K562 (cell line): Measurements from ENCODE around the gene SSU72. TPM values are rescaled to one million over a fixed set of nuclear protein-coding genes. Genes with fewer than 3 reads are reported as not detected.
A peak's percentile ranks its signal among the peaks of the same experiment; 100 is the strongest.

ENCODE experiments used
- ATAC-seq: fragments of 200-7000 bp; cut with Tn5 transposase; 3 replicates; pipeline ENCODE4 v1.9.1; 2020; ENCODE audit warnings: moderate library complexity
- BruUV-seq: library from RNA; stranded (reverse); fragments of 400-500 nt; replicated peaks from 2 replicates; lab custom pipeline; 2021; lab: Mats Ljungman, UMichigan
- CTCF ChIA-PET: fragments of 300-600 bp; formaldehyde crosslinking; extraction: SDS; loops from one replicate; lab custom pipeline; 2021; ENCODE audit warnings: low intra/inter-chr PET ratio; lab: Yijun Ruan, JAX
- POLR2A ChIA-PET: fragments of 300-600, 350-650 bp; sonication (Branson Sonifier 250); formaldehyde crosslinking; extraction: SDS; loops from one replicate; lab custom pipeline; 2021; ENCODE audit warnings: antibody characterized with exemption, inconsistent platforms; lab: Yijun Ruan, JAX
- DNase-seq, 4 experiments: peaks; one replicate each; pipeline versions ENCODE4 v3.0.0 to v3.0.0-alpha.2; 2011 to 2018; ENCODE audit warnings: low spot score in 3 of 4, mixed read lengths in 3 of 4; ENCODE audit errors: extremely low read depth in 1 of 4
- FAIRE-seq: peaks from 2 replicates; lab custom pipeline; 2011; peaks lifted over from hg19 to GRCh38; lab: Jason Lieb, UNC
- H2AFZ ChIP-seq: 2 replicates; pipeline ENCODE4 v1.6.0; 2011; ENCODE audit warnings: low read depth, low read length, control low read depth, inconsistent platforms
- H3K27ac ChIP-seq: fragments of 200-600 bp; 3 replicates; pipeline ENCODE4 v1.8.0; 2011; ENCODE audit warnings: low read depth, mild to moderate bottlenecking, control low read depth, inconsistent platforms, low read length, moderate library complexity, mixed read lengths; ENCODE audit errors: extremely low read depth
- H3K27me3 ChIP-seq, 2 experiments: fragments of 300-600 bp in 1 of 2; 2 replicates in 1 of 2; 3 replicates in 1 of 2; pipeline versions ENCODE4 v1.6.0 to v1.8.0; 2011; ENCODE audit warnings: inconsistent platforms in 2 of 2, low read length in 2 of 2, mild to moderate bottlenecking in 1 of 2, mixed read lengths in 1 of 2, moderate library complexity in 1 of 2; ENCODE audit not compliant: control insufficient read depth in 2 of 2, insufficient read depth in 2 of 2
- H3K36me3 ChIP-seq: fragments of 300-600 bp; 3 replicates; pipeline ENCODE4 v1.8.0; 2011; ENCODE audit warnings: mild to moderate bottlenecking, low read length, inconsistent platforms; ENCODE audit not compliant: control insufficient read depth, insufficient read depth
- H3K4me1 ChIP-seq, 2 experiments: fragments of 200-600 bp in 1 of 2; replicated peaks in 1 of 2; 2 replicates in 1 of 2; 3 replicates in 1 of 2; pipeline versions ENCODE4 v1.5.1 to v1.8.0; 2011; ENCODE audit warnings: inconsistent platforms in 2 of 2, low read length in 2 of 2, mild to moderate bottlenecking in 1 of 2, mixed read lengths in 1 of 2, moderate library complexity in 1 of 2; ENCODE audit not compliant: control insufficient read depth in 2 of 2, insufficient read depth in 2 of 2
- H3K4me2 ChIP-seq: 2 replicates; pipeline ENCODE4 v1.6.1; 2011; ENCODE audit warnings: low read length, control low read depth, inconsistent platforms, mixed read lengths; ENCODE audit not compliant: insufficient read depth
- H3K4me3 ChIP-seq: fragments of 200-600 bp; sonication (generic), shearing (Covaris generic); 2 replicates; pipeline ENCODE4 v1.5.1; 2016; ENCODE audit warnings: control low read depth, inconsistent platforms
- H3K79me2 ChIP-seq: fragments of 200-600 bp; 3 replicates; pipeline ENCODE4 v1.8.0; 2011; ENCODE audit warnings: low read length, inconsistent platforms; ENCODE audit not compliant: control insufficient read depth, insufficient read depth
- H3K9ac ChIP-seq, 2 experiments: 2 replicates each; pipeline versions ENCODE4 v1.6.0 to v1.6.1; 2011; ENCODE audit warnings: low read depth in 2 of 2, low read length in 2 of 2, control low read depth in 1 of 2, inconsistent platforms in 1 of 2, mild to moderate bottlenecking in 1 of 2, mixed read lengths in 1 of 2; ENCODE audit not compliant: insufficient read depth in 1 of 2
- H3K9me1 ChIP-seq: one replicate; pipeline ENCODE4 v1.6.0; 2011; ENCODE audit warnings: inconsistent platforms, mild to moderate bottlenecking, low read length, moderate library complexity; ENCODE audit not compliant: control insufficient read depth, insufficient read depth
- H3K9me3 ChIP-seq: replicated peaks from 2 replicates; pipeline ENCODE4 v1.5.1; 2011; ENCODE audit warnings: low read depth, low read length, inconsistent platforms; ENCODE audit not compliant: control insufficient read depth, insufficient read depth
- H4K20me1 ChIP-seq: replicated peaks from 2 replicates; pipeline ENCODE4 v1.6.1; 2011; ENCODE audit warnings: low read length, inconsistent platforms, mixed read lengths; ENCODE audit not compliant: control insufficient read depth, insufficient read depth
- ARNT ChIP-seq, 2 experiments: fragments of 450-650 bp; IDR thresholded peaks; 2 replicates each; pipeline ENCODE4 v1.6.1; 2016; ENCODE audit warnings: mild to moderate bottlenecking in 1 of 2
- CLOCK ChIP-seq: fragments of 250-450 bp; sonication (Bioruptor Pico); IDR thresholded peaks from 2 replicates; pipeline ENCODE4 v1.4.0; 2020; ENCODE audit warnings: mild to moderate bottlenecking, moderate library complexity, borderline replicate concordance
- CREB5 ChIP-seq: fragments of 250-450 bp; sonication (Bioruptor Pico); IDR thresholded peaks from 2 replicates; pipeline ENCODE4 v1.5.0; 2020; ENCODE audit warnings: mild to moderate bottlenecking
- GABPB1 ChIP-seq: sonication (generic); formaldehyde crosslinking; IDR thresholded peaks from 2 replicates; pipeline ENCODE4 v1.8.0; 2022; ENCODE audit warnings: mild to moderate bottlenecking, missing genetic modification reagents
- HMGXB4 ChIP-seq: sonication (generic); formaldehyde crosslinking; IDR thresholded peaks from 2 replicates; pipeline ENCODE4 v1.8.1; 2023; ENCODE audit warnings: mild to moderate bottlenecking, missing genetic modification reagents
- SAFB ChIP-seq: fragments of 200-400 bp; formaldehyde crosslinking; IDR thresholded peaks from 2 replicates; pipeline ENCODE4 v1.6.1; 2017; ENCODE audit warnings: low read depth, low read length, borderline replicate concordance
- SRSF7 ChIP-seq: fragments of 200-400 bp; formaldehyde crosslinking; optimal IDR thresholded peaks from 2 replicates; pipeline ENCODE3; 2017; ENCODE audit warnings: mild to moderate bottlenecking, low read depth, low read length
- U2AF1 ChIP-seq: fragments of 200-400 bp; formaldehyde crosslinking; optimal IDR thresholded peaks from 2 replicates; pipeline ENCODE3; 2017; ENCODE audit warnings: mild to moderate bottlenecking, low read depth, low read length, moderate library complexity
- ZNF316 ChIP-seq: fragments of 450-650 bp; IDR thresholded peaks from 2 replicates; pipeline ENCODE4 v1.6.1; 2016
- WGBS: fragments of 100-300 bp; shearing (Covaris generic); methylation state at CpG from one replicate; pipeline ENCODE4 v1.1.6; 2016; ENCODE audit warnings: low coverage, mixed read lengths; ENCODE audit not compliant: insufficient coverage; ENCODE audit errors: missing lambda C conversion rate; 5-methylcytosine and 5-hydroxymethylcytosine counted together
- in situ Hi-C: fragments of 300-500 bp; cut with MboI; formaldehyde crosslinking; loops from 4 replicates; pipeline ENCODE4 v1.15.0; 2018; ENCODE audit warnings: inconsistent platforms, mixed read lengths
- intact Hi-C: fragments of 100-400 bp; cut with micrococcal nuclease; formaldehyde crosslinking; loops from 2 replicates; pipeline ENCODE4 v1.14.2; 2022
- polyA plus RNA-seq, 8 experiments: library from polyadenylated mRNA; depleted of rRNA in 4 of 8; stranded (reverse) in 5 of 8; unstranded in 3 of 8; fragments of >200 nt; fragmentation: Nextera tagmentation in 2 of 8; fragmentation: Illumina TruSeq in 1 of 8; extraction: Ambion mirVana in 2 of 8; extraction: Trizol in 1 of 8; gene quantifications; 2 replicates each; pipeline versions ENCODE4 v1.2.1 to v1.2.3, GENCODE V29; 2011 to 2014; ENCODE audit warnings: inconsistent platforms in 1 of 8, missing spikeins in 1 of 8
- total RNA-seq, 7 experiments: library from RNA; depleted of rRNA in 6 of 7; stranded (reverse); fragments of >200 nt in 6 of 7; fragmentation: Illumina TruSeq in 2 of 7; extraction: Trizol in 2 of 7; gene quantifications; 2 replicates each; pipeline versions ENCODE4 v1.2.1 to v1.2.3, GENCODE V29; 2011 to 2021; ENCODE audit warnings: low replicate concordance in 1 of 7

SSU72 gene
- total and polyA plus RNA-seq, 9 of the 15 experiments (the other 6 are each of a cell fraction or from before 2014, with no cell fraction given): 70.8 to 201 (median 94.6) TPM

- CTCF ChIA-PET: no interaction called here
Measured at GRCh38 chr1:1605724-1606123, 31.1 kb upstream of the SSU72 start.

GRCh38 chr1:1605034-1605591 lies 30.4 kb upstream of the SSU72 start:
- Histone ChIP-seq H3K4me1 (peaks cover 12 to 68% of the 10 kb centered on the region in 2 experiments; a peak in 4 of 5 replicates), H2AFZ (no peak overlapping the region), H4K20me1 (no peaks in the 10 kb centered on the region; the same call in 1 of the 2 replicates), H3K9ac (no peak overlapping the region; a peak in 1 of 4 replicates), H3K4me2 (no peak overlapping the region), H3K9me3 (no peaks in the 10 kb centered on the region), H3K4me3 (no peak overlapping the region), H3K36me3 (no peaks in the 10 kb centered on the region), H3K9me1 (no peaks in the 10 kb centered on the region), H3K27ac (no peak overlapping the region), H3K79me2 (no peaks in the 10 kb centered on the region; the same call in 2 of the 3 replicates), H3K27me3 (no peaks in the 10 kb centered on the region)
- FAIRE-seq (no peak), ATAC-seq (no peak; the same call in 2 of the 3 replicates), DNase-seq (no peak)
- WGBS: 46% methylated on average over 13 of the region's 14 CpGs
- CTCF ChIA-PET: no interaction called here
- in situ Hi-C loops (no loop called here), intact Hi-C loops (no loop called here)
- no TSS peak for BruUV-seq
- POLR2A ChIA-PET: interaction anchor here (0.6 to 5.9 kb wide), 2 partner anchors 9 to 14 kb away, joined by 4 to 61 read pairs; partner anchors contain the start of gene MIB2
- no peak for TF ChIP-seq SRSF7
- TF ChIP-seq HMGXB4 (CRISPR knock-in tag): no peak
- no peak for TF ChIP-seq U2AF1
- no peak for TF ChIP-seq CREB5 (CRISPR knock-in tag)
- TF ChIP-seq ARNT (IDR thresholded peaks at IDR 0.05): no peak
- TF ChIP-seq GABPB1 (CRISPR knock-in tag): no peak
- no peak for TF ChIP-seq CLOCK (CRISPR knock-in tag)

More at GRCh38 chr1:1605724-1606123, 31.1 kb upstream of the SSU72 start:
- intact Hi-C loops: no loop called here
- ATAC-seq (no peak), DNase-seq (no peak), FAIRE-seq (no peak)
- Histone ChIP-seq H3K36me3 (no peaks in the 10 kb centered on the region), H3K4me1 (peaks cover 11 to 62% of the 10 kb centered on the region in 2 experiments; a peak in 4 of 5 replicates), H3K9ac (no peak overlapping the region), H3K4me2 (no peak overlapping the region), H2AFZ (no peak overlapping the region), H3K27me3 (no peaks in the 10 kb centered on the region; a peak in 1 of 5 replicates), H3K9me3 (no peaks in the 10 kb centered on the region), H3K79me2 (no peaks in the 10 kb centered on the region; the same call in 2 of the 3 replicates), H3K27ac (no peak overlapping the region), H4K20me1 (no peaks in the 10 kb centered on the region; the same call in 1 of the 2 replicates), H3K9me1 (no peaks in the 10 kb centered on the region), H3K4me3 (no peak overlapping the region)
- TF ChIP-seq ZNF316: no peak
- TF ChIP-seq SAFB: peak; percentile 64
- no TSS peak for BruUV-seq
- POLR2A ChIA-PET: interaction anchor here (5.9 kb wide), 1 partner anchor 9 kb away, joined by 61 read pairs; the partner anchor contains the start of gene MIB2
- 52% methylated on average over 7 of the region's 17 CpGs for WGBS
- in situ Hi-C loops: no loop called here
